IPS-11a (cell line): ENCODE data around the gene REG1B.
"Not testable (repeated sequence)": the region's sequence is repeated elsewhere in the genome, so short reads cannot be mapped to it uniquely, and the experiment has no call there.

Experiments used
- H3K4me3 ChIP-seq: one replicate; pipeline ENCODE4 v1.5.1; 2013; ENCODE audit warnings: low read depth, low read length, control low read depth

REG1B gene

GRCh38 chr2:79085382-79085781 lies 2.4 kb downstream of the REG1B start:
- H3K4me3 ChIP-seq: no peak overlapping the region

DNA sequence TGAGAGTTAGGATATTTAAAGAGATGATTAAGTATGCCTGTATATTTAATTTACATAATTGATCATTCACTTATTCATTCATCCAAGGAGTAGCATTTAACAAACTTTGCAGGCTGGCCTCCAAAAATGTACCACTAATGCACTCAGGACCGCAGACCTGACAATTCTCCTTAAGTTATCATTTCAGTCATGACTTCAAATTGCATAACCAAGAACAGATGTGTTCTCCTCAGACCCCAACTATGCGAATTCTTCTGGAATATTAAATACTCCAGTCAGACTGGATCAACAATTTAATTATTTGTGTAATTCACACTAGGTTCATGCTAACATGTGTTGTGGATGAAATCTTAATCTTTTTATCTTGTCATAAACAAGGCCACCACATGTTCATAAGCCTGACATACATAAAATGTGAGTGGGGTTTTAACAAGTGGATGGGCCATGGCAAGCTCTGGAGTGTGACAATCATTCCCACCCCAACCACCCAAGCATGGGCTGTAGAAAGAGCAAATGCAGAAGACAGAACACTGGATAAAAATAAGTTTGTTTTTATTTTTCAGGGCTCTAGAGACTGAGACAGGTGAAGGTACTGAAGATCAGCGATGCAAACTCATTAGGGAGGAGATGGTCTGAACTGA lies 3.2 kb downstream of the REG1B start:
- no peak overlapping the region for H3K4me3 ChIP-seq

GRCh38 chr2:79083597-79084251 lies 4.1 kb downstream of the REG1B start:
- no peak overlapping the region for H3K4me3 ChIP-seq

- no peak overlapping the region for H3K4me3 ChIP-seq
Measured at GRCh38 chr2:79082987-79083386, 4.8 kb downstream of the REG1B start.

- no peak overlapping the region for H3K4me3 ChIP-seq
Measured at GRCh38 chr2:79071078-79071477, 16.7 kb downstream of the REG1B start.

GRCh38 chr2:79065201-79065600 lies 22.6 kb downstream of the REG1B start:
- no peak overlapping the region for H3K4me3 ChIP-seq

GRCh38 chr2:79054769-79055168 lies 33.0 kb downstream of the REG1B start:
- not testable (repeated sequence) for H3K4me3 ChIP-seq

DNA sequence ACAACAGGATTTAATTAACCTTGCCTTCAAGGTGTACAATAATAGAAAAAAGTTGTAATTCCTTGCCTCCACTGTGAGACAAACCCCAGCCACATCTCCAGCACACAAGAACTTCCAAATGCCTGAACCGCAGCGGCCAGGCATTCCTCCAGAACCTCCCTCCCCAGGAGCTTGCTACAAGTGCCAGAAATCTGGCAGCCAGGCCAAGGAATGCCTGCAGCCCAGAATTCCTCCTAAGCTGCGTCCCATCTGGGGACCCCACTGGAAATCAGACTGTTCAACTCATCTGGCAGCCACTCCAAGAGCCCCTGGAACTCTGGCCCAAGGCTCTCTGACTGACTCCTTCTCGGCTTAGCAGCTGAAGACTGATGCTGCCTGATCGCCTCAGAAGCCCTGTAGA lies 34.3 kb downstream of the REG1B start:
- H3K4me3 ChIP-seq: not testable (repeated sequence)

- H3K4me3 ChIP-seq: no peak overlapping the region
Measured at GRCh38 chr2:79041032-79041448, 46.8 kb downstream of the REG1B start.

DNA sequence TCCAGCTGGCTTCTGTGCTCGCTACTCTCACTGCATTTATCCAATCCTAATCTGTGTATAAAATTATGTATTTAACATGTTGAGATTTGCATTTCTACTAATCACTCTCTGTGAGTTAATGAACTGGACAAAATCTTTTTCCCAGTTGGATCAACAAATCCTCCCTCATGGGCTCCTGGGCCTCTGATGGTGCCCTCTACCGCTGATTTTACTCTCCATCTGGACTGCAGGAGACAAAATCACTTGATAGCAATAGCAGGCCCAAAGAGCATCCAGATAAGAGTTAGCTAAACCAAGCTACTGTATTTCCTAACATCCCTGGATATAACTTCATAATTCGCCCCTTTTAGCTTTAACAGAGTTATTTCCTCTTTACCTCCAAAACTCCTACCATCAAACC lies 47.8 kb downstream of the REG1B start:
- H3K4me3 ChIP-seq: no peak overlapping the region
